ENCODE measurements around the gene PRKD2.
A peak's percentile ranks its signal among the peaks of the same experiment; 100 is the strongest.

The PRKD2 gene

DNA sequence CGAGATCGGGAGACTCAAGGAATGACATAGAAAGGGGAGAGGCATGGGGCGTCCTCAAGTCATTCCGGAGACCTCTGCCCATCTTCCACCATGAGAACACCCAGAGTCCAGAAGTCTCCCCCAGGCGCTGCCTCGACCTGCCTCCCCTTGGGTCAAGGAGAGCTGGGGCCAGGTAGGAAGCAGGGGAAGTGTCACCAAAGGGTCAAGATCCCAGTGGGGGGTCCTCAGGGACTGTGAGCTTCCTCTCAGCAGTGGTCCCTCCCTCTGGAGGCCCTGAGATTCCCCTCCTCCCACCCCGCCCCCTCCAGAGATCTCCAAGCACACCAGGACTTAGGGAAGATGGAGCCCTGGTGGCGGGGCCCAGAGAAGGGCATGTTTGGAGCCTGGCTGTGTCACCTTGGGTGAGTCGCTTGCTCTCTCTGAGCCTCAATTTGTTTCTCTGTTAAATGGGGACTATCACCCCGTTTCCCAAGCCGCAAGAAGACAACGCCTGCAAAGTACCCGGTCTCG, 56.9 kb downstream of the PRKD2 start:
- DNase-seq, result no peak

DNA sequence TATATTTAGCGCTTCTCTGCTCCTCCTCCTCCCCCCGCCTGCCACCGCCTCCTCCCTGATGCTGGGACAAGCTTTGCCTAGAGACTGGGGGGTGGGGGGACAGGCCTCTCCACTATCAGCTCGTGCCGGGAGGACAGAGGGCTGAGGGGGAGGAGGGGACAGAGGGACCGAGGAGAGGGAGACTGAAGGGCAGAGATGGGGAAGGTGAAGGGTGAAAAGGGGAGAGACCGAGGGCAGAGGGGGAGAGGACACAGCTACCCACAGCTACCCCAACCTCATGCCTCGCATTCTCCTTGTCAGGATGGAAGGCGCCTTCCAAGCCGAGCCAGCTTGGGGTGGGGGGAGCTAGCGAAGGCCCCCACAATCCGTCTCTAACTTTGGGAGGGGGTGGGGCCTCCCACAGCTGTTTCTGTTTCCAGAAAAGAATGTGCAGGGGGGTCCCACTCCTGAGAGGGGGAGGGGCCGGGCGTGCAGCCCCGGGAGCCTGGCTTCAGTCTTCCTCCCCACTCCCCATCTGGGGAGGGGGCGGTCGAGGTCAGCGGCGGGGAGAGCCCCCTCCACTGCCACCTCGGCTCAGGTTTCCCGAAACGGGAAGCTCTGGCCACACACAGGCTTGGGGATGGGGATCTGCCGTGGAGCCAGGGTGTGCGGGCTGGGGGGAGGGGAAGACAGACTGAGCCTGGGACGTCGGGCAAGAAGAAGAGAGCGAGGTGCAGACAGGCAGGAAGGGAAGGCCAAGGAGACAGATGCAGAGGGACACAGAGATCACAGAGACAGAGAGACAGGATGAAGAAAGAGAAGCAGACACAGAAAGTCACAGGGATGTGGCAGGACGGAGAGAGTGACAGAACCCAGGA, 57.5 kb downstream of the PRKD2 start:
- no peak for DNase-seq

DNA sequence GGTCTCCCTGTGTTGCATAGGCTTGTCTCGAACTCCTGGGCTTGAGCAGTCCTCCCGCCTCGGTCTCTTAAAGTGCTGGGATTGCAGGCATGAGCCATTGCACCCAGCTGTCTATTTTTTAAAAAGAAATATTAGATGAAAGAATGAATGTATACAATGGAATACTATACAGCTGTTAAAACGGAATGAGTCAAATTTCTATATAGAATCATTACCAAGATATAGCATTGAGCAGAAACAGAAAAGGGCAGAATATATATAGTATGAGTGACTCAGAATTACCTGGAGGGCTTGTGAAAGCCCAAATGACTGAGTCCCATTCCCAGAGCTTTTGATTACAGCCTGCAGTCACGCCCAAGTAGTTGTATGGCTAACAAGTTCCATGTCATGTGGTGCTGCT, 60.4 kb downstream of the PRKD2 start:
- no peak for DNase-seq

DNA sequence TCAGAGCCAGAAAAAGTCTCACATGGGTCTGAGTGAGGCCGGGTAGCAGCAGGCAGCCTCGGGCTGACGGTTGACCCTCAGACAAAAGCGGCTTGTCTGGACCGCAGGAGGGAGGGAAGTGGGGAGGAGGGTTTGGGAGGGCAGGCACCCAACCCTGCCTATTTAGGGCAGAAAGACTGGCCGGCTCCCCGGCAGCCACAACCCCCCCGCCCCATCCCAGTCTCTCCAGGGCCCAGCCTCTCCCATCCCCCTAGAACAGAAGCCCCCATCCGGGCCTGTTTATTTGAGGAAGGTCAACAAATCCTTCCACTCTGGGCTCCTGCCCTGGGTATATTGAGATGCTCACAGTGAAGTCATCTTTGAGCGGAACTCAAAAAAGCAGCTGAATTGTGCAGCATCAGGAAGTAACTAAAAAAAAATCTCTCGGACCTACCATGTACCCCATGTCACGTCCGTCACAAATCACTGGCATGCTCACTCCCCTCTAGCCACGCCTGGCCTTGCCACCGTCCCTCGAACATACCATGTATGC, 62.2 kb downstream of the PRKD2 start:
- no peak for DNase-seq

DNA sequence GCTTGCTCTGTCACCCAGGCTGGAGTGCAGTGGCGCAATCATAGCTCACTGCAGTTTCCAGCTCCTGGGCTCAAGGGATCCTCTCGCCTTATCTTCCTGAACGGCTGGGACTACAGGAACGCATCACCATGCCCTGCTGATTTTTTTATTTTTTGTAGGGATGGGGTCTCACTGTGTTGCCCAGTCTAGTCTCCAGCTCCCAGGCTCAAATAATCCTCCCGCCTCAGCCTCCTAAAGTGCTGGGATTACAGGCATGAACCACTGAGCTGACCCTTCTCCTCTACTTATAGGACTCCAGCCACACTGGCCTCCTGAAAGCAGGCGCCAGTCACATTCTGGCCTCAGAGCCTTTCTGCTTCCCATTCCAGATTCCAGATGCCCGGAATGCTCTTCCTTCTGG, 66.5 kb downstream of the PRKD2 start:
- DNase-seq, result no peak

DNA sequence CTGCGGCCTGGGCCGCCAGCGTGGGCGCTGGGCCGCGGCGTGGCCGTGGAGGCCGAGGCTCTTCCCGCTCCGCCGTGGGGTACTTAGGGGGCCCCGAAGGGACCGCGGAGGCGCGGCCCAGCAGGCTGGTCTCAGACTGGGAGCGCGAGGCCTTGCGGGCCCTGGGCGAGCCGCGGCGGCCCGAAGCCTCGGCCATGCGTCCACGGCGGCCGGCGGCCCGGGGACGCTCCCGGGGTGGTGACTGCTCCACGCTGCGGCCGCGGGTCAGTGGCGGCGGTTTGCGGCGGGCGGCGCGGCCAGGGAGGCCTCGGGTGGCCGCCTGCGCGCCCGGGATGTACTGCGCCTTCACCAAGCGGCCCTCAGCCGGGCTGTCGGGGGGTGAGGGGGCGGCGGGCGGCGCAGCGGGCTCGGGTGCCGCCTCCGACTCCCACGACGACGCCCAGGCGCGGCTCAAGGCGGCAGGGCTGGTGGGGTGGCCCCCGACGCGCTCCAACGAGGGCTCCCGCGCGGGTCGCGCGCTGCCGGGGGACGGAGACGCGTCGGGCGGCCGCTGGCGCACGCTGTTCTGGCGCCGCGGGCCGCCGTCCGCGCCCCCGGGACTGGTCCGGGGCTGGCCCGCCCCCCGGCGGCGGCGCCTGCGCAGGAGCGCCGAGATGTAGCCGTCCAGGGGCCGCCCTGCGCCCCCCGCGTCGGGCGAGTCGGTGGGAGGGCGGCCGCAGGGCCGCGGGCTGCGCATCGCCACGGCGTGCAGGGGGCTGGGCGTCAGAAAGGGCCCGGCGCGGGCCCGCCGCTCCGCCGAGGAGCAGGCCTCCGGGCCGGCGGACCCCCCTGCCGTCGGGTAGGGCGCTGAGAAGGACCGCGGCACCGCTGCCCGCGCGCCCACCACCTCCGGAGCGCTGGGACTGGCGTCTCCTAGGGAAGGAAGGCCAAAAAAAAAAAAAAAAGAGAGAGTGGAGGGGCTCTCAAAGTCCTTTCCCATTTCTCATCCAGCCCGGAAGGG, 67.7 kb downstream of the PRKD2 start:
- DNase-seq, result no peak

DNA sequence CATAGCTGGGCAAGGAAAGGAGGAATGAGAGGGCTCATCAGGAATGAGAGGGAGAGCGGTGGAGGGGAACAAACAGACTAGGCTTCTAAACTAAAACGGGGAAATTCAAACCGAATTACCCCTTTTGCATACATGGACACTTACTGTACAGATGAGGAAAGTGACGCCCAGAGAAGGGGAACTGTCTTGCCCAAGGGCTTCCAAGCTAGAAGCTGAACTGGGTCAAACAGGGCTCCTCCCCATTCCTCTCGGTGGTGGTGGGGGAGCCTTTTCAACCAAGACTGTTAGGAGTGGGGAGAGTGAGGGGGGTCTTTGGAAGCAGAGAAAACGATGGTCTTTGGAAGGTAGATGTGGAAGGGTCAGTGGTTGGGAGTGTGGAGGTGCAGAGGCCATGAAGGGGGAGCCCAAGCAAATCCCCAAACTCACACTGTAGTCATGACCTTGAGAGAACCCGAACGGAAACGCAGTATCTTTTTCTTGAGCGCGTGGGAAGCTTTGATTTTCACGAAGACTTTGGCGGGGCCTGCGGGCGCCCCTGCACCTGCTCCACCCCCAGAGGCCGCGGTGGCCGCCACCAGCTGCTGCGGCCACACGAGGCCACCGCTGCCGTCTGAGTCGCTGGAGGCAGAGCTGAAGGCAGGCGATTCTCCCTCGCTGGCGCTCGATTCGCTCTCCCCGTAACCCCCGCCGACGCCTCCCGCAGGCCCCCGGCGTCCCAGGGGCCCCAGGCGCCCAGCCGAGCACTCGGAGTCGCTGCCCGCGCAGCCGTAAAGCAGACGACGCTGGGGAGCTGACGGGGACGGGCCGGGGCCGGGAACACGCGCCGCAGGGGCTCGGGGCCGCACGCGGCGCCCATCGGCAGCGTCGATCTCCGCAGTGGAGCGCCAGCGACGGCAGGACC, 68.6 kb downstream of the PRKD2 start:
- DNase-seq, result no peak

DNA sequence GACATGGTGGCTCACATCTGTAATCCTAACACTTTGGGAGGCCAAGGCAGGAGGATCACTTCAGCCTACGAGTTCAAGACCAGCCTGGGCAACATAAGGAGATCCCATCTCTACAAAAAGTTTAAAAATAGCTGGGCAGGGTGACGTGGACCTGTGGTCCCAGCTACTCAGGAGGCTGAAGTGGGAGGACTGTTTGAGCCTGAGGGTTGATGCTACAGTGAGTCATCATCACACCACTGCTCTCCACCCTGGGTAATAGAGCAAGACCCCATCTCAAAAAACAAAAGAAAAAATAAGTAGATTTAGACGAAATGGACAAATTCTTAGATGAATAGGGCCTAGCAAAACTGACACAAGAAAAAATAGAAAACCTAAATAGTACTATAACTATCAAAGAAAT, 70.5 kb downstream of the PRKD2 start:
- no peak for DNase-seq

DNA sequence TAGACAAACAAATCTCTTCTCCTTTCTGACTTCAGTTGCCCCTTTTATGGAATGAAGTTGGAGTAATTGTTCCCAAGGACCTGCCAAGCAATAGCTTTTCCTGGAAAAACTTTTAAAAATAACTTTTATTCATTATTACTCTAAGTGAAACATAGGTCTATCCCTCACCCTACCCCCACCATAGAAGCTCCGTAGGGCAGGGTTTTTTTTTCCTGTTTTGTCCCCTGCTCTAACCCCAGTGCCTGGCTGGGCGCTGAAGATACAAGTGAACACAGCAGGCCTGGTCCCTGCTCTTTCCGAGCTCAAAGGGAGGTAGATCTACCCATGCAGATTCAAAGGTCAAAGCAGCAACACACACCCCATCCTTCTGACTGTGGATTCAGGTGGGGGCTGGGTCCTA, 72.2 kb downstream of the PRKD2 start:
- no peak for DNase-seq

DNA sequence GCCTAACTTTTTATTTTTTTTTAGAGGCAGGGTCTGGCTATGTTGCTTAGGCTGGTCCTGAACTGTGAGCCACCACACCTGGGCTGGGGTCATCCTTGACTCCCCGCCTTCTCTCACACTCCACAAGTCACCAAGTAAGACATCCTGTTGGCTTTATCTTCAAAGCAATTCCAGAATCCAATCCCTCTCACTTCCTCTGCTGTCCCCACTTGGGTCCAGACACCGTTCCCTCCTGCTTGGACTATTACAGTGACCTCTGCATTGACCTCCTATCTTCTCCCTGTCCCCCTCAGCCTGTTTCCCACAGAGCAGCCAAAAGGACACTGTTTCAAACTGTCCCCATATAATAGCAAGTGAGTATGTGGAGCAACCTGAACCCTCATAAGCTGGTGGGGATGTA, 76.3 kb downstream of the PRKD2 start:
- no peak for DNase-seq

DNA sequence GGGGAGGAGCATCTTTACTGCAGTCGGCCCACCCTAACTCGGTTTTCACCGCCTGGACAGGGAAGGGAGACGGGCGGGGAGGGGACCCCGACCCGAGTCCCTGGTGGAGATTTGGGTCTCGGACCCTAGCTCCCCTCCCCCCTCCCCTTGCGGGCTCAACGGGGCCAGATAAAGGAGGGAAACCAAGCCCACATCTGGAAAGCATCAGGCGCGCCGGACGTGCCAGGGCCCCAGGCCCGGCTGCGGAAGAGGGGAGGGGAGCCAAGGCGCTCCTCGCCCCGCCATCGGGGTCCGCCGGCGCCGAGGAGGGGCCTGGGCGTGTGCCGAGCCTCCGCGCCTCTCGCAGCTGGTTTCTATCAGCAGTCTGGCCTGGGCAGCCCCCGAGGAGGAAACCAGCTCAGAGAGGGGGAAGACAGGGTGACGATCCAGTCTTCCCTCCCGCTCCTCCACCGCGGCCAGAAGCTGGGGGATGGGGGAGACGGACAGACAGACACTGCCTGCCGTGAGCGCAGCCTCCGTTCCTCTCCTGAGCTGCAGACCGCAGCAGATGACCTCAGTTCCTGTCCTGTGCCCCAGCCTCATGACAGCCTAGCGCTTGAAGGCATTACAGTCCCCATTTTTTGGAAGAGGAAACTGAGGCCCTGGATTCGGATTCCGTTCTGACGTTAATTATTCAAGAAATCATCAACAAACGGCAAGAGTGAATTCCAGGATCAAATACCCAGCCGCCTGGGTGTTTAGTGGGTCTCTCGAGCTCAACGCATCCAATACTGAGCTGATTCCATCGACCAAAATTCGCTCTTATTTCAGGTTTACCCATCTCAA, 77.3 kb downstream of the PRKD2 start:
- DNase-seq, result no peak

DNA sequence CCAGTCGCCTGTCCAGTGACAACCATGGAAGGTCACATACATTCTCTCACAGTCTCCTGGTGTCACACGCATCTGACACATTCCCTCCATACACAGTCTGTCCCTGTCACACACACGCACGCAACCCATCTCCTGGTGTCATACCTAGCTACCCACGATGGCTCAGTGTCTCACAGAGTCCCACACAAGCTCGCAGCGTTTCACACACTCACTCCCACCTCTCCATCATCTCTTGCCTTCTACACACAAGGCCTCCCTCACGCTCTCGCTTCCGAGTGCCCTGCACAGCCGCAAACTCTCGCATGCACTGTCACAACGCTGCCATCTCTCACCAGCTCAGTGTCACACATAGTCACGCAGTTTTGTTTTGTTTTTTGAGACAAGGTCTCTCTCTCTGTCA, 79.7 kb downstream of the PRKD2 start:
- no peak for DNase-seq

DNA sequence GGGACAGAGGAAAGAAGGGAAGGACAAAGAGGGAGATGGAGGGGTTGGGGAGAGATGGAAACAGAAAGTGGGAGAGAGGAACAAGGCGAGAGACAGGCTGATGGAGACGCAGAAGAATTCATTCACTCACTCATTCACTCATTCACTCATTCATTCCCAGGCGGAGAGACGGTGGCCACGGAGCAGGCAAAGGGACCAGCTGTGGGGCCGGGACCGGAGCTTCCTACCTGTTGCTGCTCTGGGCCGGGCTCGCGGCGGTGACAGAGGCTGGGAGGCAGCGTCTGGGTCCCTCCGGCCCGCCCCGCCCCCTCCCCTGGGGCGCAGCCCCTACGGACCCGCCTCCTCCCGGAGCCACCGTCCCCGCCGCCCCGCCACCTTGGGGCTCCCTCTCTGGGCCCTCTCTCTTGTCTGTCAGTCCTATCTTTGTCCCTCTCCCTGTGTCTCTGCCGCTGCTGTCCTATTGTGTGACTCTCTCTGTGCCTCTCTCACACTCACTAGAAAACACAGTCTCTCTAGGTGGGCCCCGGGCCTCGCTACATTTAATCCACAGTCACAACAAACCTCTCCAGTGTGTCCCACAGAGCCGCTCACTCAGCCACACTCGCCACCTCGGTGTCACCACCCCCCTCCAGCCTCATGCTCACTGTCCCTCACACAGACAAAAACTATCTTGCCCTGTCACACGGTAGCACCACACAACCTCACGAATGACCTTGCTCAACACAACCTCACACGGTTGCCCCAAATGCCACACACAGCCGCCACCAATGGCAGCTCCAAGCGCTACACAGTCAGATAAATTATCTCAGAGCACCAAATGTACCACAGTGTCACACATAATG, 80.8 kb downstream of the PRKD2 start, which contains the start of gene GNG8:
GNG8 (minus strand) TSS at position 283 of the 842 bp plus-strand sequence. CDS start 1,520 bp downstream, outside the sequence.
- DNase-seq, result peak; percentile 32

DNA sequence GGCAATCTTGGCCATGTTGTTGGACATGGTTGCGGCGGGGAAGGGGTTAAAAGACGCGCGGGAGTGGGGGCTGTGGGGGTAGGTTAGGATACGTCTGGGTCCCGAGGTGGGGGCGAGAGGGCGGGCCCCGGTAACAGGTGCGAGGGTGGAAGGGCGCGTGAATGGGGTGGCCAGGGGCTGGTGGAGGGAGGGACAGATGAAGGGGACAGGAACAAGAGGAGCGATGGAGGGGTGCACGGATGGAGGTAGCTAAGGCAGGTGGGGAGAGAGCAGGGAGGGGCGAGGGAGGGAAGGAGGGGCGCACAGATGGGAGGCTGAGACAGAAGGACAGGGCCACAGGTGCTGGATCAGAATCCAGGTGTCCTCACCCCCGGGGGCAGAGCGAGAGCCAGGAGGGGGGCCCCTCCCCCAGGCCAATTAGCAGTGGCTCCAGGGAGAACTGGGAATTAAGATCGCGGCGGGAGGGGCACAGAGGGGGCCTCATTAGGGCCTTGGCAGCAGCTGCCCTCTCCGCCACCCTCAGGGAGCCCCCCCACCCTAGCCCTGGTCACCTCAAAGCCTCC, 82.2 kb downstream of the PRKD2 start:
- DNase-seq, result no peak

DNA sequence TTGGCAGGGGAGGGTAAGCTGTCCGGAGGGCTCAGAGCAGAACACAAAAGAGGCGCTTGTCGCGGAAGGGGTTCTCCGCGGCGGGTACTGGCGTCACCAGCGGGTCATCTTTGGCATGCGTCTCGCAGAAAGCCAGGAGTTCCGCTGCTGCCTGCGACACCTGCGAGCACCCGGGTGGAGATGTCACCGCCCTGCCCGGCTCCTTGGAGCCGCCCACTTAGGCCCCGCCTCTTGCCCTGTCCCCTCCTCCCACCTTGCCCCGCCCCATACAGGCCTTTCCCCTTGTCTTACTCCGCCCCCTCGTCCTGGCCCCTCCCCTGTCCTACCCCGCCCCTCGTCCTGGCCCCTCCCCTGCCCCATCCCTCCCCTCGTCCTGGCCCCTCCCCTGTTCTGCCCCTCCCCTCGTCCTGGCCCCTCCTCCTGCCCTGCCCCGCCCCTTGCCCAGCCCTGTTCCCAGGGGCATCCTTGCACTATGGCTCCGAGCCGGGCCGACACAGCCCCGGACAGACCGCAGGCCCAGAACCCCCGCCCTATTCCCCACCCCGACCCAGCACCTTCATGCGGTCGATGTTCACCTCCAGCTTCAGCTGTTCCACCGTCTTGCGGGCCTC, 82.8 kb downstream of the PRKD2 start:
- peak; percentile 96 for DNase-seq

DNA sequence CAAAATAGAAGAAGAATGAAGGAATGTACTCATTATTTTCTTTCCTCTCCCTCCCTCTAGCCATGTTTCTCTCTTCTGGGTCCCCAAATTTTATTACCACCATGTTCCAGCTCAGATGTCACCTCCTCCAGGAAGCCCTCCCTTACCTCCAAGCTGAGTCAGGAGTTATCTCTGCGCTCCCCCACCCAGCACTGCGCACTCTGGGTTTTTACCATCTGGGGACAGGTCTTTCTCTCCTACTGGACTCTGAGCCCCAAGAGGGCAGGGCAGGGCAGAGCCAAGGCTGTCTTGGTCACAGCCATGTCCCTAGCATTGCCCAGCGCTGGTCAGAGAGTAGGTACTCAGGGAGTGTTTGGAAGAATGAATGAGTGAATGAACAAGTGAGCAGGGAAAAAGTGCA, 83.8 kb downstream of the PRKD2 start:
- DNase-seq, result no peak

DNA sequence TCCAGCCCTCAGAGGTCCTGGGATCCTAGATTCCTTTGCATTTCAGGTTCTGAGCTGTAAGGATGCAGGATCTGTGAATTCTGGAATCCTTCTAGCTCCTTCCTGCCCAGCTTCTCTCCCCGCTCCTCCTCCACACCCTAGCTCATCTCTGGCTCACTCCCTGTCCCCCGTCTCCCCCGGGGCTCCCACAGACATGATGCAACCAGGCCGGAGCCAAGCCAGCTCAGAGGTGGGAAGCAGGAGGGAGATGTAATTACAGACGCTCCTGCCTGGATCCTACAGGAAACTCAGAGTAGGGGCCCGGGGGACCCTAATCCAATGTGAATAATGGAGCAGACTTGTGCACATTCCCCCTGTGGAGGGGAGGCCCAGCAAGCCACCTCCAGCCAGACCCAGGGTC, 85.4 kb downstream of the PRKD2 start:
- DNase-seq, result no peak

DNA sequence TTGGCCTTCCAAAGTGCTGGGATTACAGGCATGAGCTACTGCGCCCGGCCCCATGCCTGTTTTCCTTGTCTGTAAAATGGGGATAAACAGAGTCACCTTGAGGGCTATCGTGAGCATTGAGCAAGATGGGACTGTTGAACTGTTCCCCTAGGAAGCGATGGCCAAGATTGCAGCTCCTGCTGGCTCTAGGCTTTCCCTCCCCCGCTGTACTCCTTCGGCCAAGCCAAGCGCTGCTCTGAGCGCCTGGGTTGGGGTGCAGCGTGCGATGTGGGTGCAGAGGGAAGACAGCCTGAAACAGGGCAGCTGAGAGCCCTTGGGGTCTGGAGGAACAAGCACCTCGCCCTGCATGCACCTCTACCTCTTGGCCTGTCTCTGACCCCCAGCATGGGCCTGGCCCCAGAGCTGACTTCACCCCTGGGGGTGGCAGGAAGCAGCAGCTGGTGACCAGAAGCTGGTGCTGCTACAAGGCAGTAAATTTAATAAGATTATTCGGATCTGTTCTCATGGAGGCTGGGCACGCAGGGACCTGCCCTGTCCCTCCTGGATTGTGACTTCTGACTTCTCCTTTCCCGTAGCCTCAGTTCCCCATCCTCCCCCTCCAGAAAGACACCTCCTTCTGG, 86.2 kb downstream of the PRKD2 start:
- DNase-seq, result no peak

DNA sequence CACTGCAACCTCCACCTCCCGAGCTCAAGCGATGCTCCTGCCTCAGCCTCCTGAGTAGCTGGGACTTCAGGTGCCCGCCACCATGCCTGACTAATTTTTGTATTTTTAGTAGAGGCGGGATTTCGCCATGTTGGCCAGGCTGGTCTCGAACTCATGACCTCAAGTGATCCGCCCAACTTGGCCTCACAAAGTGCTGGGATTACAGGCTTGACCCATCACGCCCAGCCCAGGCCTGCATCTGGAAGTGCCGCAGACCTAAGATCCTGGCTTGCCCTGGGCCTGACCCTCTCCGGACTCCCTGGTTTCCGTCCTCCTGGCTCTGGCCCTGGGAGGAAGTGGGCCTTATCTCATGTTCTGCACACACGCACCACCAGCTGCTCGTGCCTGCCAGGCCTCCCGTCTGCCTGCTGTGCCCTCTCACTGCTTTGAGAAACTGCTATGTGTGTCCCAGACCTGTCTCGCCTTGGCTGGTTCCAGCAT, 87.3 kb downstream of the PRKD2 start:
- DNase-seq, result no peak
